Heart right ventricle (tissue), 16 donors: ENCODE results near the gene YEATS4. TPM values are rescaled to one million over a fixed set of nuclear protein-coding genes. Genes with fewer than 3 reads are reported as not detected.

Source experiments
- ATAC-seq, 8 donors: fragments of 200-7000 bp; cut with Tn5 transposase; one replicate each; pipeline ENCODE4 v1.9.1; 2020; ENCODE audit warnings: mild to moderate bottlenecking in 8 of 8, moderate library complexity in 8 of 8, moderate number of reproducible peaks in 1 of 8
- DNase-seq, 2 donors: peaks; one replicate each; pipeline ENCODE4 v3.0.0-alpha.2; 2020
- H3K27ac ChIP-seq, 10 donors: fragments of 200-600 bp; sonication (generic) in 2 of 10; one replicate each; pipeline versions ENCODE4 v1.5.0 to v1.8.0; 2020 to 2022; ENCODE audit warnings: mild to moderate bottlenecking in 3 of 10
- H3K27me3 ChIP-seq, 7 donors: fragments of 200-600 bp; one replicate each; pipeline ENCODE4 v1.8.0; 2021 to 2022; ENCODE audit warnings: mild to moderate bottlenecking in 2 of 7
- H3K36me3 ChIP-seq, 9 donors: fragments of 200-600 bp; sonication (generic) in 1 of 9; one replicate each; pipeline versions ENCODE4 v1.5.0 to v1.8.0; 2020 to 2022; ENCODE audit warnings: mild to moderate bottlenecking in 2 of 9
- H3K4me1 ChIP-seq, 9 donors: fragments of 200-600 bp; sonication (generic) in 1 of 9; one replicate each; pipeline versions ENCODE4 v1.5.0 to v1.8.0; 2020 to 2022; ENCODE audit warnings: mild to moderate bottlenecking in 4 of 9
- H3K4me3 ChIP-seq, 10 donors: fragments of 200-600 bp; sonication (generic) in 2 of 10; one replicate each; pipeline versions ENCODE4 v1.5.0 to v1.8.0; 2020 to 2022; ENCODE audit warnings: mild to moderate bottlenecking in 7 of 10, moderate library complexity in 2 of 10
- H3K9me3 ChIP-seq, 11 donors: fragments of 200-600 bp in 10 of 11; sonication (generic) in 2 of 11; one replicate each; pipeline versions ENCODE4 v1.5.0 to v1.8.0; 2013 to 2022; ENCODE audit warnings: mild to moderate bottlenecking in 2 of 11, control low read depth in 1 of 11, moderate library complexity in 1 of 11
- WGBS, 2 donors: extraction: QIAGEN DNeasy Blood & Tissue Kit; methylation state at CpG; one replicate each; pipeline ENCODE4 v1.1.7; 2013; ENCODE audit warnings: inconsistent platforms in 1 of 2; 5-methylcytosine and 5-hydroxymethylcytosine counted together
- intact Hi-C, 10 donors: fragments of 100-400 bp; cut with DNase I; formaldehyde crosslinking; loops; one replicate each; pipeline versions ENCODE4 v1.11.1 to v1.14.2; 2022
- polyA plus RNA-seq, 2 donors: library from polyadenylated mRNA; stranded (reverse); fragments of 200-250 nt; gene quantifications; one replicate each; pipeline ENCODE4 v1.2.3, GENCODE V29; 2013
- total RNA-seq, 10 donors: library from RNA; stranded (reverse); fragmentation: NEBNext Ultra II Directional in 3 of 10; extraction: Animal tissue kit (Norgen Biotek cat#: 25700) in 3 of 10; gene quantifications; one replicate each; pipeline versions ENCODE4 v1.2.1 to v1.2.4, GENCODE V29; 2021 to 2023
- TF ChIP-seq, protein P1 (sequence below), 9 donors: fragments of 200-600 bp; sonication (generic) in 2 of 9; IDR thresholded peaks; one replicate each; pipeline versions ENCODE4 v1.5.0 to v1.8.0; 2021 to 2022; ENCODE audit warnings: antibody characterized with exemption in 9 of 9, mild to moderate bottlenecking in 5 of 9, moderate library complexity in 1 of 9
- donor health status: Arrhythmogenic right ventricular cardiomyopathy.
- donor health status: ischemic (EF 13 %, LVEDD 7.1; RV severe dilation, severe dysfunction).
- donor health status: healthy with polysubstance abuse.
- donor health status: DM: no; HTN: yes; CAD: no.
- donor health status: DM: no; HTN: no; CAD: no.
- donor health status: ischemic (EF 25% LVEDD 6.9; RV normal size, moderate dysfunction).
- donor health status: ischemic (EF 25% LVEDD 5.7; RV mildly dilated, moderate dysfunction).
- donor health status: healthy.
- donor health status: DM: yes; HTN: yes; CAD: no.
- donor health status: Ischemic cardiomyopathy.
- donor health status: ischemic (EF 35%, LVEDD 5.7; RV mildly dilated, moderate dysfunction).
- donor health status: nonischemic (EF 11% LVEDD 7.7; RV severe dilation, severe dysfunction).
- donor health status: DM: yes; HTN: yes; CAD: no.
- donor health status: PGD.
- donor health status: ischemic (EF 29% LVEDD 5.4; RV normal size, mild dysfunction).
- donor health status: nonischemic (EF 23%, LVEDD 6.1; RV moderate dilation, normal function).

The YEATS4 gene
- total and polyA plus RNA-seq, 12 donors, result 2.8 to 13.1 (median 9.3) TPM

DNA sequence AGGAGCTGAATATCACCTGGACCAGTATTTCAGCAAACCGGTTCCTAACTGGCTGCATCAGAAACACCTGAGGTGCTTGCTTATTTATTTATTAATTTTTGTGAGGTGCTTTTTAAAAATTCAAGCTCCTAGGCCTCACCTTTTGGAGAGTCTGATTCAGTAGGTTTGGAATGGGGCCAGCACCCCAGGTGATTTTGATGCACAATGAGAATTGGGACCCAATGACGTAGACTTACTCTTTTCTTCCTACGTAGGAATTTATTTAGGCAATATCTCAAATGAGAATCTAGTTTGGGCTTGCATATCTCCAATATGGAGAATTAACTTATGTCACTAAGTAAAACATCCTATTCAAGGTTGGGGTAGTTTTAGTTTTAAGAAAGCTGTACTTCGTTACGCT is 7.3 kb downstream of the YEATS4 start:
- Histone ChIP-seq H3K4me3 (no peak overlapping the region), H3K27me3 (no peaks in the 10 kb centered on the region), H3K4me1 (no peaks in the 10 kb centered on the region), H3K9me3 (no peaks in the 10 kb centered on the region), H3K36me3 (peaks cover 0 to 90% (median 20%) of the 10 kb centered on the region in 9 donors), H3K27ac (no peak overlapping the region)
- WGBS, 2 donors, result 95 to 98% methylated on average over 5 of the region's 5 CpGs
- ATAC-seq, result no peak
- TF ChIP-seq, protein P1, sequence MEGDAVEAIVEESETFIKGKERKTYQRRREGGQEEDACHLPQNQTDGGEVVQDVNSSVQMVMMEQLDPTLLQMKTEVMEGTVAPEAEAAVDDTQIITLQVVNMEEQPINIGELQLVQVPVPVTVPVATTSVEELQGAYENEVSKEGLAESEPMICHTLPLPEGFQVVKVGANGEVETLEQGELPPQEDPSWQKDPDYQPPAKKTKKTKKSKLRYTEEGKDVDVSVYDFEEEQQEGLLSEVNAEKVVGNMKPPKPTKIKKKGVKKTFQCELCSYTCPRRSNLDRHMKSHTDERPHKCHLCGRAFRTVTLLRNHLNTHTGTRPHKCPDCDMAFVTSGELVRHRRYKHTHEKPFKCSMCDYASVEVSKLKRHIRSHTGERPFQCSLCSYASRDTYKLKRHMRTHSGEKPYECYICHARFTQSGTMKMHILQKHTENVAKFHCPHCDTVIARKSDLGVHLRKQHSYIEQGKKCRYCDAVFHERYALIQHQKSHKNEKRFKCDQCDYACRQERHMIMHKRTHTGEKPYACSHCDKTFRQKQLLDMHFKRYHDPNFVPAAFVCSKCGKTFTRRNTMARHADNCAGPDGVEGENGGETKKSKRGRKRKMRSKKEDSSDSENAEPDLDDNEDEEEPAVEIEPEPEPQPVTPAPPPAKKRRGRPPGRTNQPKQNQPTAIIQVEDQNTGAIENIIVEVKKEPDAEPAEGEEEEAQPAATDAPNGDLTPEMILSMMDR (IDR thresholded peaks at IDR 0.05), result no peak
- no peak for DNase-seq
- intact Hi-C loops, result no loop called here

GRCh38 chr12:69368171-69368570 is 8.6 kb downstream of the YEATS4 start:
- TF ChIP-seq, protein P1 (IDR thresholded peaks at IDR 0.05), result no peak
- H3K4me1 ChIP-seq, result no peaks in the 10 kb centered on the region
- no peak overlapping the region for H3K4me3 ChIP-seq
- H3K36me3 ChIP-seq, result peaks cover 0 to 94% (median 27%) of the 10 kb centered on the region in 9 donors
- H3K27ac ChIP-seq, result no peak overlapping the region
- no peaks in the 10 kb centered on the region for H3K27me3 ChIP-seq
- DNase-seq (no peak), ATAC-seq (no peak)
- 94 to 96% methylated on average over 1 of the region's 1 CpG for WGBS, 2 donors
- no peaks in the 10 kb centered on the region for H3K9me3 ChIP-seq
- intact Hi-C loops, result loop anchor here in 1 of 10 donors (1.0 kb wide), 1 partner anchor 47 kb away; no protein-coding TSS in a partner anchor

GRCh38 chr12:69383074-69383473 is 23.5 kb downstream of the YEATS4 start:
- H3K9me3 ChIP-seq, result peaks cover 0 to 1% (median 0%) of the 10 kb centered on the region in 11 donors
- 98 to 100% methylated on average over 1 of the region's 1 CpG for whole genome bisulfite sequencing, 2 donors
- no peak for DNase-seq
- H3K4me3 ChIP-seq, result no peak overlapping the region
- H3K4me1 ChIP-seq, result no peaks in the 10 kb centered on the region
- intact Hi-C loops, result loop anchor here in 4 of 10 donors (10.0 kb wide), 1 partner anchor 192 kb away; no protein-coding TSS in a partner anchor
- no peak for ATAC-seq
- no peak overlapping the region for H3K27ac ChIP-seq
- no peaks in the 10 kb centered on the region for H3K27me3 ChIP-seq
- peaks cover 0 to 52% (median under 1%) of the 10 kb centered on the region in 9 donors for H3K36me3 ChIP-seq
- TF ChIP-seq, protein P1 (IDR thresholded peaks at IDR 0.05), result no peak

- intact Hi-C loops, result loop anchor here in 5 of 10 donors (5.0 to 10.0 kb wide), 3 partner anchors 187 to 252 kb away; no protein-coding TSS in a partner anchor
- H3K36me3 ChIP-seq, result peaks cover 0 to 36% (median 0%) of the 10 kb centered on the region in 9 donors
- WGBS, 2 donors, result 81 to 82% methylated on average over 3 of the region's 3 CpGs
Observed at GRCh38 chr12:69385038-69385437, 25.5 kb downstream of the YEATS4 start.

More at GRCh38 chr12:69385038-69385437, 25.5 kb downstream of the YEATS4 start:
- no peaks in the 10 kb centered on the region for H3K4me1 ChIP-seq
- no peak overlapping the region for H3K27ac ChIP-seq
- TF ChIP-seq, protein P1 (IDR thresholded peaks at IDR 0.05), result no peak
- no peak overlapping the region for H3K4me3 ChIP-seq
- DNase-seq, result no peak
- ATAC-seq, result no peak
- H3K27me3 ChIP-seq, result no peaks in the 10 kb centered on the region
- H3K9me3 ChIP-seq, result no peaks in the 10 kb centered on the region
